ENCODE measurements around the gene SLC29A2.
A peak's percentile ranks its signal among the peaks of the same experiment; 100 is the strongest.
"Not testable (repeated sequence)": the region's sequence is repeated elsewhere in the genome, so short reads cannot be mapped to it uniquely, and the experiment has no call there.

SLC29A2 gene

GRCh38 chr11:66333896-66334604 is 37.5 kb downstream of the SLC29A2 start:
- no peak for DNase-seq (ENCODE audit: low read depth in 2 of 2)

- no peak for DNase-seq (ENCODE audit: low read depth in 2 of 2)
Measured at GRCh38 chr11:66333220-66333877, 38.2 kb downstream of the SLC29A2 start.

GRCh38 chr11:66332371-66333219 is 39.0 kb downstream of the SLC29A2 start:
- DNase-seq (ENCODE audit: low read depth in 2 of 2): no peak

- DNase-seq (ENCODE audit: low read depth in 2 of 2): no peak
Measured at GRCh38 chr11:66331542-66332370, 39.8 kb downstream of the SLC29A2 start.

- no peak for DNase-seq (ENCODE audit: low read depth in 2 of 2)
Measured at GRCh38 chr11:66330931-66331330, 40.6 kb downstream of the SLC29A2 start.

- DNase-seq (ENCODE audit: low read depth in 2 of 2): no peak
Measured at GRCh38 chr11:66329165-66329673, 42.3 kb downstream of the SLC29A2 start.

- peak; percentile 68 to 75 for DNase-seq (ENCODE audit: low read depth in 2 of 2)
Measured at GRCh38 chr11:66328302-66329144, 43.0 kb downstream of the SLC29A2 start.

GRCh38 chr11:66328031-66328301 is 43.6 kb downstream of the SLC29A2 start:
- DNase-seq (ENCODE audit: low read depth in 2 of 2): no peak

GRCh38 chr11:66327171-66328030 is 44.2 kb downstream of the SLC29A2 start:
- DNase-seq (ENCODE audit: low read depth in 2 of 2): no peak

- no peak for DNase-seq (ENCODE audit: low read depth in 2 of 2)
Measured at GRCh38 chr11:66326261-66327111, 45.1 kb downstream of the SLC29A2 start.

GRCh38 chr11:66325263-66325671 is 46.3 kb downstream of the SLC29A2 start:
- DNase-seq (ENCODE audit: low read depth in 2 of 2): no peak

- no peak for DNase-seq (ENCODE audit: low read depth in 2 of 2)
Measured at GRCh38 chr11:66324664-66325063, 46.9 kb downstream of the SLC29A2 start.

- no peak for DNase-seq (ENCODE audit: low read depth in 2 of 2)
Measured at GRCh38 chr11:66323684-66324083, 47.9 kb downstream of the SLC29A2 start.

- DNase-seq (ENCODE audit: low read depth in 2 of 2): no peak
Measured at GRCh38 chr11:66322732-66323427, 48.7 kb downstream of the SLC29A2 start.

- DNase-seq (ENCODE audit: low read depth in 2 of 2): no peak
Measured at GRCh38 chr11:66321606-66322005, 50.0 kb downstream of the SLC29A2 start.

- not testable (repeated sequence) for DNase-seq (ENCODE audit: low read depth in 2 of 2)
Measured at GRCh38 chr11:66320748-66321147, 50.8 kb downstream of the SLC29A2 start.

- DNase-seq (ENCODE audit: low read depth in 2 of 2): not testable (repeated sequence)
Measured at GRCh38 chr11:66320289-66320688, 51.3 kb downstream of the SLC29A2 start.

- DNase-seq (ENCODE audit: low read depth in 2 of 2): no peak
Measured at GRCh38 chr11:66318600-66318970, 53.0 kb downstream of the SLC29A2 start.

All from stimulated activated CD8-positive, alpha-beta memory T cell treated with anti-CD3 and anti-CD28 coated beads, Interleukin-15, amount 100 ng/mL, for 48 hours (primary cell).